ENCODE data around the gene MAB21L4.

MAB21L4 gene

DNA sequence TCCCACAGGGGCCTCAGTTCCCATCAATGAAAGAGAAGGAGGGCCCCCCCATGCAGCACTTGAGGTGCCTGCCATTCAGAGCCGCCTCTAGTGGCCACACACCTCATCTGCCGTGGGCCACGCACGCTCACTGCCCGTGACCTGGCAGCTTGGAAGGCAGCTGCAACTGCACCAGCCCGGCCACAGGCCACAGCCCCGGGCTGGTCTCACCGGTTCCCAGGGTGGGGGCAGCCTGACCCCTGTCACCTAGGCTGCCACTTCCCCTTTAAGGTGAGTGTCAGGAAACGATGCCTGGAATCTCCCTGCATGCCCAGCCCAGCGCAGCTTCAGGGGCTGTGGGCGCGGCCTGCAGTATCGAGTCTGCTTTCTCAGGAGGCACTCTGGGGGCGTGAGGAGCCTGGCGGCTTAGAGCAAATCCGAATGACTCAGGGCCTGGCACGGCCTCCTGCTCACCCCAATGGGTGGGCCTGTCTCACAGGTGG is 2.6 kb downstream of the MAB21L4 start:
- DNase-seq = no peak

DNA sequence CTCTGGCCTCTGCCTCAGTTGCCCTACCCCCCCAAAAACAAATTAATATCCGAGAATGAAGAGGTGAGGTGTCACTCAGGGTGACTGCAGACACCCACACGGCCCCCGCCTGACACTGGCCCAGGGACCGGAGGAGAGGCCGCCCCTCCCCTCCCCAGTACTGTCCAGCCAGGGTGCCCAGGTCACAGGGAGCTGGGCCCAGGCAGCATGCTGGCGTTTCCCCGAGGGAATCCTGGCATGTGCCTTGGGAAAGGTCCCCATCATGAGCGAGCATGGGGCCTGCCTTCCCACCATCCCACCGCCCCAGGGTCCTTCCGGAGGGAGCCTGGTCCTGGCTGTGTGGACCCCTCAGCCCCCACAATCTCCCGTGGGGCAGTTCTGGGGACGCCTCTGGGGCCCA is 3.0 kb downstream of the MAB21L4 start:
- no peak for DNase-seq

DNA sequence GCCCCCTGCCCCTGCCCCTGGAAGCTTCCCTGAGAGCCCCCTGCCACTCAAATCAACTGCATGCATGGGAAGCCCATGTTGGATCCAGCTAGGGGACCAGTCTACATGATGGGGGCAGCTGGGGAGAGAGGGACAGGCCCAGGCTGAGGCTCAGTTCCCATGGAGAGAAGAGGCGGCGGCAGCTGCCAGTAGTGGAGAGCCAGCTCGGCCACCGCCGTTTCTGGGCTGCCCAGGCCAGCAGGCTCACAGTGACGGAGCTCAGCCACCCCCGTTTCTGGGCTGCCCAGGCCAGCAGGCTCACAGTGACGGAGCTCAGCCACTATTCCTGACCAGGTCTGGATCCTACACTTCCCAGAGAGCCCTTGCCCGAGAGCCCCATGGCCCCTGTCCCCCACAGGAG is 3.6 kb downstream of the MAB21L4 start:
- DNase-seq = no peak

DNA sequence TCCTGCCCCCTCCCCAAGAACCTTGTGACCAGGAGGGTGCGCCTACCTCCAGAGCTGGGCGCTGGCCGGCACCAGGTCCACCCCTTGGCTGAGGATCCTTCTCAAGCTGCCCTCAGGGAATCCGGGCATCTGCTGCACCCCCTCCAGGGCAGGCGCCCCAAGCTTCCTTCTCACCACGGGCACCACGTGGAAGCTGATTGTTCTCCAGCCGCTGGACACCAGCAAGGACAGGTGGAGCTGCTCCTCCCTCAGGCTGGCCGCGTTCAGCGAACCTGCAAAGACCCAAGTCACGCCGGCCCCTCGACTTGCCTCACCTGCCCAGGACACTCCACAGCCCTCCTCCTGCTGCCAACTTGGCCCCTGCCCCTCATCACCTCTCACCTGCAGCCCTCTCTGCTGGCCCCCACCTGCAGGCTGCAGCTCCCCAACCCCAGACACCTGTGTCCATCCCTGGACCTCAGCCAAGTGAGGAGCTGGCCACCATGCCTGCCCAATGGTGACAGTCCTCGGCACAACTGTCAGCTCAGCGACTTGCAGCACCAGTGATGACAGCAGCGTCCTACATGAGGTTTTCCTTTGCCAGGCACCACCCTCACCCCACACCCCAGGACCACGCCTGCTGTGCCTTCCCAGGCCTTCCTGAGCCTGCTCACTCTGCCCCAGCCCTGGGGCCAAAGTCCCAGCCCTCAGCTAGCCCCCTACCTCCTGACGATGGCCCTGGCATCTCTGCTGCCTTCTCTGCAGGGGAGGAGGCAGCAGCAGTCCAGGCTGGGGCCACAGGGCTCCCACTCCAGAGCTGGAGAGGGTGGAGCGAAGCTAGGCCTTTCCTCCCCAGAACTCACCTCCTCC is 4.2 kb downstream of the MAB21L4 start:
- DNase-seq = no peak

- no peak for DNase-seq
Measured at GRCh38 chr2:240890691-240891090, 5.3 kb downstream of the MAB21L4 start.

DNA sequence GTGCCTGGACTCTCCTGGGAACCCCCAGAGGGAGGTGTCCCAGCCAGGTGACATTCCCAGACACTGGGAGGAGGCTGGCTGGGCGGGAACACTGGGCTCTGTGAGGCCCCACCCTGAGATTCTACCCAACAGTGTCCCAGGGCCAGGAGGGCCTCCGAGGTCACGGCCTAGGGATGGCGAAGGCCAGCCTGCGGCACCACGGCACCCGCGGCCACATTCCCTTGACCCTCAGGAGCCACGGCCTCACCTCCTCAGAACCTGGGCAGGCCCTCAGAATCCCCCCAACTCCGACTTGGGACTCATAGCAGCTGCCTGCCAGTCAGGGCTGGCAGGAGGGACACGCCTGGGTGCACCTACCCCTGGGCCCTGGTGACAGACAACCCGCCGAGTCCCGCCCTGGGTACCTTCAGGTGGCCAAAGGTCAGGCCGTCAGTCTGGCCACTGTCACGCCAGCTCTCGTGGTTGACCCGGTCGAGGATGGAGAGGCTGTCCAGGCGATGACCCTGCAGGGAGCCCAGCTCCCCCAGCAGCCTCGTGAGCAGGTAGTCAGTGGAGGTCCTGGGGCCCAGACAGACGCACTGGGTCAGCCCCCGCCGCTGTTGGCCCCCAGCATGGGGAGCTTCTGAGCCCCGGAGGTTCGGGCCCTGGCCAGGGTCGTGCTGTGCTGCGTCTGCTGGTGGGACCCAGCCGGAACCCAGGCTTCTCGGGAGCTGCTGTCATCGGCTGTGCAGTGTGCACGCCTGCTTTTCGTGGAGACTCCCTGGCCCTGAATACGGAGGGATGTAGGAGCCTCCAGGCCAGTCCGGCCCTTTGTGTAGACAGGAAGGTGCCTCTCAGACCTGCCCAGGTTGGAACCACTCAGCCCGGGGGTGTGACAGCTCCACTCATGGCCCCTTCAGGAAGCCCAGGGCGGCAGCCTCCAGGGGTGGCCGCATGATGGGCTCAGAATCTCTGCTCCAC is 6.1 kb downstream of the MAB21L4 start:
- no peak for DNase-seq

DNA sequence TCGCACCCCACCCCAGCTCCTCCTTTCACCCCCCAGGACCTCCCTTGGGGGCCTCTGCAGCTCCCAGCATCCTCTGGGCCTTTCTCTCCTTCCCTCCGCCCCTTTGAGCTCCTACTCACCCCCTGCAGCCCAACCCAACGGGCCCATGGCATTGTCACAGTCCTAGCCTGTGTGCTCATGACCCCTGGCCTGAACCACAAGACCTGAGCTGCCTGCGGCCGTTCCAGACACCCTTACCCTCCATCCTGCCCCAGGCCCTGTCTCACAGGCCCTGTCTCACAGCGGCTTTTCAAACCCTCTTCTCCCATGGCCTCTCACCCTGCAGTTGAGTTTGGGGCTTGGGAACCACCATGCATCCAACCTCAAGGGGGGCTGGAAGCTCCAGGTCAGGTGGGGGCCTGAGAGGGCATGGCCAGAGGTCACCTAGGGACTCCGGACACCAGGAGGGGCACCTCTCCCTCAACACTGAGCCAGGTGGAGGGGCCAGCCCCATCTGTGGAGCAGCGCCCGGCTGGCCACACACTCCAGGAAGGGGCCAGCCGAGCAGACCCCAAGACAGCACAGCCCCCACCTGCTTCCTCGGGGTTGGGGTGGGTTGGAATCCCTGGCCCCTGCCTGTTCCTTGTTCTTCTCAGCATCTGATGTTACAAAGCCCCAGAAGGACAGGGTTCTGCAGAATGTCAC is 6.9 kb downstream of the MAB21L4 start:
- DNase-seq = no peak

- no peak for DNase-seq
Measured at GRCh38 chr2:240888130-240888889, 7.6 kb downstream of the MAB21L4 start.

GRCh38 chr2:240887631-240888030 is 8.3 kb downstream of the MAB21L4 start:
- DNase-seq = no peak

DNA sequence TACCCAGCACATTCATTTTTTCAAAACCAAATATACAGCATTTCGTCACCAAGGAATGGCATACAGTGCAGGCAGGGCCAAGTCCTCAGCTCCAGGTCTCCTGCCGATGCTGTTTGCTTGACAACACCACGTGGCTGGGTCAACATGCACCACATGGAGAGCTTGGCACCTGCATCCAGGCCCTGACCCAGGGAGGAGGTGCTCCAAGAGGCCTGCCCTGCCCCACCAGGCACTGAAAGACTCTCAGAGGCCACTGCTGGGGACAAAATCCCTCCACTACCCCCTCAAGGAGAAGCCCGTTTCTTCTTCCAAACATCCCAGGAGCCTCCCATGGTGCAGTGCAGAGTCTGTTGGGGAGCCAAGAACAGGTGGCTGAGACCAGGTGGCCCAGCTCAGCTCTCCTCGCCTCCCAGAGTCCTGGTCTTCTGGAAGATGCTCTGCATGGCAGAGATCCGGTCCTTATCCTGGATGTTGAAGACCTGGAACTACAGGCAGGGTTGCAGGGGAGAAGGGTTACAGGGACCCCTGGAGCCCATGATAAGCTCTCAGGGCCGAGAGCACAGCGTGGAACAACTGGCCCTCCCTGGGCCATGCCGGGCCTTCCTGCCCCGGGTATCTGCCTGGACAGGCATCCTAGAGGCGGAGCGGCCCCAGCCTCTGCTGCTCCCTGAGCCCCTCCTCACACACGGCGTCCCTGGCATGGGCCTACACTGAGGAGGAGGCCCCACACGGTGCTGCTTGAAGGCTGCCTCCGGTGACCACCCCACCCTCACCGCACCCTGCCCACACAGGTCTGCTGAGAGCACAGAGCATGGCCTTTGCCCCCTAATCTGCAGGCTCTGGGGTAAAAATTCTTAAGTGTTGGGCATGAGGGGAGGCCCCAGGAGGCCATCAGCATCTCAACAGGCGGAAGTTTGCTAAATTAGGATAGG is 9.0 kb downstream of the MAB21L4 start:
- no peak for DNase-seq

- DNase-seq = no peak
Measured at GRCh38 chr2:240886023-240886565, 9.9 kb downstream of the MAB21L4 start.

- DNase-seq = no peak
Measured at GRCh38 chr2:240885566-240885965, 10.4 kb downstream of the MAB21L4 start.

DNA sequence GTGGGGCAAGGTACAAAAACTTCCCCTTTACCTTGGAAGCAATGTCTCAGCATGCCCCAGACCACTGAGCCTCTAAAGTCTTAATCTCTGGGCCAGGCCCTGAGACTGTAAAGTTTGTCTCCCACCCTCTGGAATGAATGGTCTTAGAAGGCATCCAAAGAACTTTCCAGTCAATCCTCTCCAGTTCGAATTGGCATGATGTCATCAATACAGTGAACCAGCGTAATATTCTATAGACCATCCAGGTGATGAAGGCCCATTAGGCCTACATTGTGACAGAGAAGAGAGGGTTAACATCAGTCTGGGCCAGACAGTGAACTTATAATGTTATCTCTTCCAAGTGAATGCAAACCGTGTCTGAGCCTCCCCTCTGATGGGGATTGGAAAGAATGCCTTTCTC is 11.2 kb downstream of the MAB21L4 start:
- no peak for DNase-seq

GRCh38 chr2:240884221-240884620 is 11.7 kb downstream of the MAB21L4 start:
- DNase-seq = no peak

DNA sequence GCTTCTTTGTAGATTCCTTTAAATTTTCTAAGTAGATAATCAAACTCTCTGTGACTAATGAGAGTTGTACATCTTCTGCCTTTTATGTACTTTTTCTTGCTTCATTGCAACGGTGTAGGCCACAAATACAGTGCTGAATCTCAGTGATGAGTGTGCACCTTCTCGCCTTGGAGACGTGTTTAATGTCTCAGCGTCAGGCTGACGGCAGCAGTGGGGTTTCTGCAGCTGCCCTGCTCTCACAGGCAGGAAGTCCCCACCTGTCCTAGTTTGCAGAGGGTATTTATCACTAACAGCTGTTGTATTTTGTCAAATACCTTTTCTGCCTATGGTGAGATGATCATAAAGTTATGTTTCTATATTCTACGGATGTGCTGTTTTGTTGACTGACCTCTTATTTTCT is 14.0 kb downstream of the MAB21L4 start:
- no peak for DNase-seq

DNA sequence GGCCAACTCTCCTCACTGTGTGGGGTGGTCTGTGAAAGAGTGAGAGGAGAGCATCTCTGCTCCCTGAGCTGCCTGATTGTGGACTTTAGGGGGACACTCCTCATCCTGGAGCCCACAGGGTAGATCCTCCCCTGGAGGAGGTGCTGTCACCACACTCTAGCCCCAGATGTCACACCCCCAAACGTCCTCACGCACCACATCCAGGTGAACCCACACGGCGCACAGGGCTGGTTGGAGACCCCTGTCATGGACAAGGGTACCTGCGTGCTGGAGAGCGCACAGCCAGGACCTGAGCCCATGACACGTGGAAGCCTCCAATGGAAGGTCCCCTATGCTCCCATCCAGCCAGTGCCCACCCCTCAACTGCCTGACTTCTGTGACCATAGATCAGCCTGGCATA is 16.9 kb downstream of the MAB21L4 start:
- no peak for DNase-seq

- DNase-seq = no peak
Measured at GRCh38 chr2:240878341-240878936, 17.5 kb downstream of the MAB21L4 start.

GRCh38 chr2:240877460-240878340 is 18.3 kb downstream of the MAB21L4 start:
- DNase-seq = no peak
